ENCODE data around the gene EP300.
A peak's percentile ranks its signal among the peaks of the same experiment; 100 is the strongest.
"Not testable (repeated sequence)": the region's sequence is repeated elsewhere in the genome, so short reads cannot be mapped to it uniquely, and the experiment has no call there.

EP300 gene

GRCh38 chr22:41092023-41092817 lies at the start of gene EP300:
Gene EP300, plus strand, starts transcription at chr22:41092592. Its CDS starts 413 bp downstream, at chr22:41093005.
- peak; percentile 23 for DNase-seq

GRCh38 chr22:41043722-41044121 lies 48.7 kb upstream of the EP300 start:
- no peak for DNase-seq

- DNase-seq: not testable (repeated sequence)
Observed at GRCh38 chr22:41045575-41045974, 46.8 kb upstream of the EP300 start.

DNA sequence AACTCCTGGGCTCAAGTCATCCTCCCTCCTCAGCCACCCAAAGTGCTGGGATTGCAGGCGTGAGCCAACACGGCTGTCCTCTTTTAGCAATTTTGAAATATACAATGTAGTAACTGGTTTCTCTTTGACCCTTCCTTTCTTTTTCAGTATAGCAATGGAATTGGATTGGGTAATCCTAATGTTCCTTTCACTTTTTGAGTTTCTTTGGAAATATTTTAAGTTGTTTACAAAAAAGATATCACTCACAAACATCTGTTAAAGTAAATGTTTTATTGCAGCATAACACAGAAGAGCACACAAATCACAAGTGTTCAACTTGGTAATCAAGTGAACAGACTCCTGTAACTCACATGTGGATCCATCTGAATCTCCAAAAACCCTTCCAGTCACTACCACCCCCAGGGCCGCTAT lies 44.6 kb upstream of the EP300 start:
- DNase-seq: no peak

- DNase-seq: not testable (repeated sequence)
Observed at GRCh38 chr22:41048345-41048744, 44.0 kb upstream of the EP300 start.

- no peak for DNase-seq
Observed at GRCh38 chr22:41048791-41049717, 43.3 kb upstream of the EP300 start.

DNA sequence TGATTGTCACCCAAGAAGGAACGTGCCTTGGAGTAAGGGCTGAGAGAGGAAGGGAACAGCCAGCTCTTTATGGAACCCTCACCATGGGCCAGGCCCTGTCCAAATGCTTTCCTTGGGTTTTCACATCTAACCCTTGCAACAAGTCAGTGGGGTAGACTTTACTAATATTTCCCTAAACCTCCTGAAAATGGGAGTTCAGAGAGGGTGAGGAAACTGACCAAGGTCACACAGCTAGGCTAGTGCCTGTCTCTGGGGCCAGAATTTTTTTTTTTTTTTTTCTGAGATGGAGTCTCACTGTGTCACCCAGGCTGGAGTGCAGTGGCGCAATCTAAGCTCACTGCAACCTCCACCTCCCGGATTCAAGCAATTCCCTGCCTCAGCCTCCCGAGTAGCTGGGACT lies 42.6 kb upstream of the EP300 start:
- DNase-seq: not testable (repeated sequence)

- DNase-seq: no peak
Observed at GRCh38 chr22:41050883-41051282, 41.5 kb upstream of the EP300 start.

- DNase-seq: no peak
Observed at GRCh38 chr22:41052661-41053490, 39.5 kb upstream of the EP300 start.

DNA sequence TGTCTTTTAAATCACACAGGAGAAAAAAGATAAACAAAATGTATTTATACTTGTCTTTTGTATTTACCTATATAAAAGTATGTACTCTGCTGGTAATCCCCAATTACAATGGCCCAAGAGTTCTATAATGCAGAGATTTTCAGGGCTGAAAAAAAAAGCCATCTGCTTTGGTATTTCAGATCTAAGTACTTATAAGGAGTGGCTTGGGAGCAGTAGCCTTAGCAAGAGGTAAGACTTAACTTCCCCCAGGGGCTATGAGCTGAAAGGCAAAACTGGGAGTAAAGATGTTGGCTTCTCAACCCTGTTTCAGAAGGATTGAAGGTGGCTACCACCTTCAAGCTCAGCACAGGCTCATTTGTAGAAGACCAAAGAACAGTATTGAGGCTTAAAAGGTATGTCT lies 35.3 kb upstream of the EP300 start:
- DNase-seq: no peak

DNA sequence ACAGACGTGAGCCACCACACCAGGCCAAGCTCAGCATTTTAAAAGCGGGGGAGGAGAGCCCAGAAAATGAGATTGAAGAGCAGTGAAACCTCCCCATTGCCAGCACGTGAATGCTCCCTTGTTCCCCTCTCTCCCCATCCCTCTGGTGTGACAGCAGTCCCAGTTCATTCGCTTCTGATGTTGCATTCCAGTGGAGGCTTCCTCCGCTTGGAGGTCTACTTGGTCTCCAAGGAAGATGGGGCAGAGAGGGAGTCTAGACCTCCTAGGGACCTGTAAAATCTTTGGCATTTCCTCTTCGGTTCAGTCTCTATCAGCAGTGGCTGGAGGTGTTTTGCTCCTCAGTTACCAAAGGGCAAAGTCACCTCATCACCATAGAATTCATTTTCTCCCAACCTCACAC lies 30.2 kb upstream of the EP300 start:
- no peak for DNase-seq

GRCh38 chr22:41064326-41064725 lies 28.1 kb upstream of the EP300 start:
- not testable (repeated sequence) for DNase-seq

DNA sequence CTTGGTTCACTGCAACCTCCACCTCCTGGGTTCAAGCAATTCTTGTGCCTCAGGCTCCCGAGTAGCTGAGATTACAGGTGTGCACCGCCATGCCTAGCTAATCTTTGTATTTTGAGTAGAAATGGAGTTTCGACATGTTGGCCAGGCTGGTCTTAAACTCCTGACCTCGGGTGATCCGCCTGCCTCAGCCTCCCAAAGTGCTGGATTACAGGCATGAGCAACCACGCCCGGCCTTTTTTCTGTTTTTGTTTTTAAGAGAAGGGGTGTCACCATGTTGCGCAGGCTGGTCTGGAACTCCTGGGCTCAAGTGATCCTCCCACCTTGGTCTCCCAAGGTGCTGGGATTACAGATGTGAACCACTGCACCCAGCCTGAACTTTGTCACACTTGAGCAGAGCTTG lies 26.1 kb upstream of the EP300 start:
- not testable (repeated sequence) for DNase-seq

- DNase-seq: not testable (repeated sequence)
Observed at GRCh38 chr22:41067968-41068367, 24.4 kb upstream of the EP300 start.

DNA sequence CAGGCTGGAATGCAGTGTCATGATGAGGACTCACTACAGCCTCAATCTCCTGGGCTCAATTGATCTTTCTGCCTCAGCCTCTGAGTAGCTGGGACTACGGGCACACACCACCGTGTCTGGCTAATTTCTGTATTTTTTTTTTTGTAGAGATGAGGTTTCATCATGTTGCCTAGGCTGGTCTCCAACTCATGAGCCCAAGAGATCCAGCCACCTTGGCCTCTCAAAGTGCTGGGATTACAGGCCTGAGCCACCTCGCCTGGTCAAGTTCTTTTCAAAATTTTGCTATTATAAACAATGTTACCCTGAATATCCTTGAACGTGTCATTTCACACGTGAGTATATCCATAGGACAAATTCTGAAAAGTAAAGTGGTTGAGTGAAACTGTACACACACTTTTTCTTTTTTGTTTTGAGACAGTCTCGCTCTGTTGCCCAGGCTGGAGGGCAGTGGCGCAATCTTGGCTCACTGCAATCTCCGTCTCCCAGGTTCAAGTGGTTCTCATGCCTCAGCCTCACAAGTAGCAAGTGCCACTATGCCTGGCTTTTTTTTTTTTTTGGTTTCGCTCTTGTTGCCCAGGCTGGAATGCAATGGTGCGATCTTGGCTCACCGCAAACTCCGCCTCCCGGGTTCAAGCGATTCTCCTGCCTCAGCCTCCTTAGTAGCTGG lies 21.6 kb upstream of the EP300 start:
- DNase-seq: no peak

DNA sequence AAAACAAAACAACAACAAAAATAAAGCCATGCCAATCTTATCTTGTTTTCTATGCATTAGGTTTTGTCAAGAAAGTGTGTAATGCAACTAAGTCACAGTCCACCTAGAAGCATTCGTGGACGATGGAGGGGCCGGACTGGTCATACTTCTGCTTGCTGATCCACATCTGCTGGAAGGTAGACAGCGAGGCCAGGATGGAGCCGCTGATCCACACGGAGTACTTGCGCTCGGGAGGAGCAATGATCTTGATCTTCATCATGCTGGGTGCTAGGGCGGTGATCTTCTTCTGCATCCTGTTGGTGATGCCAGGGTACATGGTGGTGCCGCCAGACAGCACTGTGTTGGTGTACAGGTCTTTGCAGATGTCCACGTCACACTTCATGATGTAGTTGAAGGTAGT lies 18.3 kb upstream of the EP300 start:
- DNase-seq: no peak

DNA sequence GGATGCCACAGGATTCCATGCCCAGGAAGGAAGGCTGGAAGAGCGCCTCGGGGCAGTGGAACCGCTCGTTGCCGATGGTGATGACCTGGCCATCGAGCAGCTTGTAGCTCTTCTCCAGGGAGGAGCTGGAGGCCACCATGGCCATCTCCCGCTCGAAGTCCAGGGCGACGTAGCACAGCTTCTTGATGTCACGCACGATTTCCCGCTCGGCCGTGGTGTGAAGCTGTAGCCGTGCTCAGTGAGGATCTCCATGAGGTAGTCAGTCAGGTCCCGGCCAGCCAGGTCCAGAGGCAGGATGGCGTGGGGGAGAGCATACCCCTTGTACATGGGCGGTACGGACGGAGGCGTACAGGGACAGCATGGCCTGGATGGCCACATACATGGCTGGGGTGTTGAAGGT lies 17.9 kb upstream of the EP300 start:
- no peak for DNase-seq

DNA sequence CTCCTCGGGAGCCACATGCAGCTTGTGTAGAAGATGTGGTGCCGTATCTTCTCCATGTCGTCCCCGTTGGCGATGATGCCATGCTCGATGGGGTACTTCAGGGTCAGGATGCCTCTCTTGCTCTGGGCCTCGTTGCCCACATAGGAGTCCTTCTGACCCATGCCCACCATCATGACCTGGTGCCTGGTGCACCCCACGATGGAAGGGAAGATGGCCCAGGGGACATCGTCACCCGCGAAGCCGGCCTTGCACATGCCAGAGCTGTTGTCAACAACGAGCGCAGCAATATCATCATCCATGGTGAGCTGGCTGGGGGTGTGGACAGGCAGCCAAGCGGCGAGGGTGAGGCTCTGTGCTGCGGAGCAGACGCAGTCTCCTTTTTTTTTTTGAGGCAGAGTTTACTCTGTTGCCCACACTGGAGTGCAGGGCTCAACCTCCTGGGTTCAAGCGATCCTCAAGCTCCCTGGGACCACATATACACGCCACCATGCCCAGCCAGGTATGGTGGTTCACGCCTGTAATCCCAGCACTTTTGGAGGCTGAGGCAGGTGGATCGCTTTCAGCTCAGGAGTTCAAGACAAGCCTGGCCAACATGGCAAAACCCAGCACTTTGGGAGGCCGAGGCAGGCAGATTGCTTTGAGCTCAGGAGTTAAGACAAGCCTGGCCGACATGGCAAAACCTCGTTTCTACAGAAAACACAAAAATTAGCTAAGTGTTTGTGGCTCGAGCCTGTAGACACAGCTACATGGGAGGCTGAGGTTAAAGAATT lies 17.3 kb upstream of the EP300 start:
- DNase-seq: no peak

- no peak for DNase-seq
Observed at GRCh38 chr22:41075946-41076345, 16.4 kb upstream of the EP300 start.

- no peak for DNase-seq
Observed at GRCh38 chr22:41076857-41077256, 15.5 kb upstream of the EP300 start.

- DNase-seq: no peak
Observed at GRCh38 chr22:41078931-41079330, 13.5 kb upstream of the EP300 start.

GRCh38 chr22:41085842-41086241 lies 6.5 kb upstream of the EP300 start:
- no peak for DNase-seq
